ENCODE data around the gene DCLRE1B. TPM values are rescaled to one million over a fixed set of nuclear protein-coding genes. Genes with fewer than 3 reads are reported as not detected.
A peak's percentile ranks its signal among the peaks of the same experiment; 100 is the strongest.

Gene DCLRE1B
- total RNA-seq, 1 donor from 2014 or later, result 6.1 TPM

GRCh38 chr1:113913312-113913668 lies 8.2 kb downstream of the DCLRE1B start:
- peak overlapping the region; percentile 19 for H3K27ac Mint-ChIP-seq (ENCODE audit: unreplicated experiment)
- H3K9me3 Mint-ChIP-seq (ENCODE audit: unreplicated experiment), result no peaks in the 10 kb centered on the region
- H3K4me3 Mint-ChIP-seq (ENCODE audit: unreplicated experiment), result no peak overlapping the region
- H3K4me1 Mint-ChIP-seq (ENCODE audit: low read depth, unreplicated experiment), result peaks cover 8% of the 10 kb centered on the region
- peaks cover 2% of the 10 kb centered on the region for H3K27me3 Mint-ChIP-seq (ENCODE audit: unreplicated experiment)
- no peak for TF ChIP-seq CTCF (IDR thresholded peaks at IDR 0.05; ENCODE audit: partially characterized antibody, unreplicated experiment)
- DNase-seq, result no peak
- no peaks in the 10 kb centered on the region for H3K36me3 Mint-ChIP-seq (ENCODE audit: unreplicated experiment)

- no peak overlapping the region for H3K27ac Mint-ChIP-seq (ENCODE audit: unreplicated experiment)
- TF ChIP-seq CTCF (IDR thresholded peaks at IDR 0.05; ENCODE audit: partially characterized antibody, unreplicated experiment), result no peak
- no peak overlapping the region for H3K4me3 Mint-ChIP-seq (ENCODE audit: unreplicated experiment)
These were observed 8.9 kb downstream of the DCLRE1B start for GRCh38 chr1:113913887-113914664.

GRCh38 chr1:113916974-113917373 lies 11.8 kb downstream of the DCLRE1B start:
- Mint-ChIP-seq H3K27ac (ENCODE audit: unreplicated experiment) (no peak overlapping the region), H3K4me1 (ENCODE audit: low read depth, unreplicated experiment) (peaks cover 8% of the 10 kb centered on the region), H3K9me3 (ENCODE audit: unreplicated experiment) (no peaks in the 10 kb centered on the region), H3K27me3 (ENCODE audit: unreplicated experiment) (peaks cover 3% of the 10 kb centered on the region), H3K4me3 (ENCODE audit: unreplicated experiment) (no peak overlapping the region), H3K36me3 (ENCODE audit: unreplicated experiment) (no peaks in the 10 kb centered on the region)
- TF ChIP-seq CTCF (IDR thresholded peaks at IDR 0.05; ENCODE audit: partially characterized antibody, unreplicated experiment), result no peak
- DNase-seq, result no peak

More at GRCh38 chr1:113913887-113914664, 8.9 kb downstream of the DCLRE1B start:
- H3K9me3 Mint-ChIP-seq (ENCODE audit: unreplicated experiment), result no peaks in the 10 kb centered on the region
- DNase-seq, result no peak
- peaks cover 3% of the 10 kb centered on the region for H3K27me3 Mint-ChIP-seq (ENCODE audit: unreplicated experiment)
- H3K4me1 Mint-ChIP-seq (ENCODE audit: low read depth, unreplicated experiment), result peaks cover 8% of the 10 kb centered on the region
- H3K36me3 Mint-ChIP-seq (ENCODE audit: unreplicated experiment), result no peaks in the 10 kb centered on the region

GRCh38 chr1:113917400-113918082 lies 12.4 kb downstream of the DCLRE1B start:
- H3K4me3 Mint-ChIP-seq (ENCODE audit: unreplicated experiment), result no peak overlapping the region
- H3K27ac Mint-ChIP-seq (ENCODE audit: unreplicated experiment), result no peak overlapping the region
- H3K4me1 Mint-ChIP-seq (ENCODE audit: low read depth, unreplicated experiment), result peaks cover 8% of the 10 kb centered on the region
- H3K36me3 Mint-ChIP-seq (ENCODE audit: unreplicated experiment), result no peaks in the 10 kb centered on the region
- TF ChIP-seq CTCF (IDR thresholded peaks at IDR 0.05; ENCODE audit: partially characterized antibody, unreplicated experiment), result no peak
- no peaks in the 10 kb centered on the region for H3K9me3 Mint-ChIP-seq (ENCODE audit: unreplicated experiment)
- no peak for DNase-seq
- H3K27me3 Mint-ChIP-seq (ENCODE audit: unreplicated experiment), result peaks cover 3% of the 10 kb centered on the region

GRCh38 chr1:113918243-113918642 lies 13.1 kb downstream of the DCLRE1B start:
- Mint-ChIP-seq H3K36me3 (ENCODE audit: unreplicated experiment) (no peaks in the 10 kb centered on the region), H3K9me3 (ENCODE audit: unreplicated experiment) (no peaks in the 10 kb centered on the region), H3K4me3 (ENCODE audit: unreplicated experiment) (no peak overlapping the region), H3K27ac (ENCODE audit: unreplicated experiment) (no peak overlapping the region), H3K4me1 (ENCODE audit: low read depth, unreplicated experiment) (peaks cover under 1% of the 10 kb centered on the region), H3K27me3 (ENCODE audit: unreplicated experiment) (peaks cover 4% of the 10 kb centered on the region)
- no peak for DNase-seq
- TF ChIP-seq CTCF (IDR thresholded peaks at IDR 0.05; ENCODE audit: partially characterized antibody, unreplicated experiment), result no peak

Data from glutamatergic neuron (in vitro differentiated cells).